GM12865 (cell line): ENCODE results near the gene POLR2E.
A peak's percentile ranks its signal among the peaks of the same experiment; 100 is the strongest.

ENCODE experiments used
- DNase-seq: peaks from one replicate; pipeline ENCODE4 v3.0.0; 2010; ENCODE audit warnings: low read depth
- H3K4me3 ChIP-seq: 2 replicates; pipeline ENCODE4 v1.5.1; 2011; ENCODE audit warnings: mild to moderate bottlenecking, low read depth, low read length, control low read depth
- TF ChIP-seq, protein P1 (sequence below): IDR thresholded peaks from 2 replicates; pipeline ENCODE4 v1.5.1; 2011; ENCODE audit warnings: low read length, control low read depth, low read depth, inconsistent platforms; ENCODE audit not compliant: insufficient read depth; ENCODE audit errors: missing control alignments

POLR2E gene

DNA sequence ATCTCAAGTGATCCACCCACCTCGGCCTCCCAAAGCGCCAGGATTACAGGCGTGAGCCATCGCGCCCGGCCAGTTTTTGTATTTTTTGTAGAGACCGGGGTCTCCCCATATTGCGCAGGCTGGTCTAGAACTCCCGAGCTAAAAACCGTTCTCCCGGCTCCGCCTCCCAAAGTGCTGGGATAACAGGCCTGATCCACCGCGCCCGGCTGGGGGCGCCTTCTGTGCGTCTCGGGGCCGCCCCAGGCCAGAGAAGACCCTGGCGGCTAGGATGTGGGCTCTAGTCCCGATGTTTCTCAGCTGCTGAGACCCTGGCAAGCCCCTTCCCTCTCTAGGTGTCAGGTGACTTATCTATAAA is 24.6 kb downstream of the POLR2E start:
- TF ChIP-seq, protein P1, sequence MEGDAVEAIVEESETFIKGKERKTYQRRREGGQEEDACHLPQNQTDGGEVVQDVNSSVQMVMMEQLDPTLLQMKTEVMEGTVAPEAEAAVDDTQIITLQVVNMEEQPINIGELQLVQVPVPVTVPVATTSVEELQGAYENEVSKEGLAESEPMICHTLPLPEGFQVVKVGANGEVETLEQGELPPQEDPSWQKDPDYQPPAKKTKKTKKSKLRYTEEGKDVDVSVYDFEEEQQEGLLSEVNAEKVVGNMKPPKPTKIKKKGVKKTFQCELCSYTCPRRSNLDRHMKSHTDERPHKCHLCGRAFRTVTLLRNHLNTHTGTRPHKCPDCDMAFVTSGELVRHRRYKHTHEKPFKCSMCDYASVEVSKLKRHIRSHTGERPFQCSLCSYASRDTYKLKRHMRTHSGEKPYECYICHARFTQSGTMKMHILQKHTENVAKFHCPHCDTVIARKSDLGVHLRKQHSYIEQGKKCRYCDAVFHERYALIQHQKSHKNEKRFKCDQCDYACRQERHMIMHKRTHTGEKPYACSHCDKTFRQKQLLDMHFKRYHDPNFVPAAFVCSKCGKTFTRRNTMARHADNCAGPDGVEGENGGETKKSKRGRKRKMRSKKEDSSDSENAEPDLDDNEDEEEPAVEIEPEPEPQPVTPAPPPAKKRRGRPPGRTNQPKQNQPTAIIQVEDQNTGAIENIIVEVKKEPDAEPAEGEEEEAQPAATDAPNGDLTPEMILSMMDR = no peak
- DNase-seq = no peak
- H3K4me3 ChIP-seq = no peak overlapping the region

DNA sequence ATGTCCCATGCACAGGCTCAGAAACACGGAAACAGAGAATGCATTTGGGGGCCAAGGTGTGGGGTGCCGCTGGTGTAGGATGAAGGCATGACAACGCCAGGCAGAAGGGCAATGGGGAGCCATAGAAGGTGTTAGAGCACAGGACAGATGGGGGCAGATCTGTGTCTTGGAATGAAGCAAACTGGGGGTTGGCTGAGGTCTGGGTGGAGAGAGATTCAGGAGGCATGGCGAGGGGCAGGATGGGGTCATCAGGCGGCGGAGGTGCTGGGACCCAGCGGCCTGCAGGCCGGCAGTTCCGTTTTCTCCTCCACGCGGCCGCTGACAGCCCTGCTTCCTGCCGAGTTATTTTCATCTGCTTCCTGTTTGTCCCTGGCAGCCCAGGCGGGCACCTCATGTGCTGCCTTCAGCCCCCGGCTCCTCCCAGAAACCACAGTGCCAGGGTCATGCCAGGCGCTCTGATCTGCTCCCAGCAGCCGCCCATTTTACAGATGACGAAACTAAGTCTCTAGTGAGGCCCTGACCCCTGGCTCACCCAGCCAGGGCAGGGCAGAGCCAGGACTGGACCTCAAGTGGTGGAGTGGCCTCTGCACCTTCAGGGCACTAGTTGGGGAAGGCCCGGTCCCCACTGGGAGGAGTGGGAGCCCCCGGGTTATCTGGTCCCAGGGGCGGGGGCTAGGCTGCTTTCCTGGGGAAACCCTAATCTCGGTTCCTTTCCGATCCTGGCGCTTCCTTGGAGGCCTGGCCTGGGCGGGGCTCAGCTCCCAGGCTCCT is 26.0 kb downstream of the POLR2E start:
- peak; percentile 83 for DNase-seq
- TF ChIP-seq, protein P1 = no peak
- H3K4me3 ChIP-seq = peak overlapping the region; percentile 61

DNA sequence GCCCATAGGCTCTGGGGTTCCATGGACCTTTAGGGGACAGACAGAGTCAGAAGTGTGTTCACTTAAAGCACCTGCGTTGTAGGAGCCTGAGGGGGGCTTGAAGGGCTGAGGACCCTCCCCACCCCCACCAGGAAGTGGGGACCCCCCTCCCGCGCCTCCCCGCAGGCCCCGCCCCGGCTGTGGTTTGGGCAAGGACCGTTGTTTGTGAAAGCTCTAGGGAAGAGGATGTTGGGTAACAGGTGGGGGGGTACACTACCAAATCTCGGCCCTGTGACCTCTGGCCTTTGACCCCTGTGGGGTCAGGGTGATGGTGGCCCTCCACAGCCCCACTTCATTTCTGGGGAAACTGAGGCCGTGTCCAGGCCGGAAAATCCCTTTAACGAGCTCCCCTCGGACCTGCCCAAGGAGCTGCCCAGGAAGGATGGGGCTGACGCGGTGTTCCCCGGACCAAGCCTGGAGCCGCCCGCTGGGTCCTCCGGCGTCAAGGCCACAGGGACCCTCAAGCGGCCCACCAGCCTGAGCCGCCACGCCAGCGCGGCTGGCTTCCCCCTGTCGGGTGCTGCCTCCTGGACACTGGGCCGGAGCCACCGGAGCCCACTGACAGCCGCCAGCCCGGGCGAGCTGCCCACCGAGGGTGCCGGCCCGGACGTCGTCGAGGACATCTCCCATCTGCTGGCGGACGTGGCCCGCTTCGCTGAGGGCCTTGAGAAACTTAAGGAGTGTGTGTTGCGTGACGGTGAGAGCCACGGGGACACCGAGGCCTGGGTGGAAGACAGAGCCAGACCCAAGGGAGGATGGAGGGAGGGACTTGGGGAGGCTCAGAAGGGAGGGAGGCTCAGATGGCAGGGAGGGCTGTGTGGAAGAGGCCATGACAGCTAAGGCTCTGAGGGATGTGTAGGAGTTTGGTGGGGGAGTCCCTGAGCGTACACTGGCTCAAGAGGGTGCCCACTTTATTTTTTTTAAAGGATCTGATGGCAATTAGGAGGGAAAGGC is 26.9 kb downstream of the POLR2E start:
- peak overlapping the region; percentile 61 for H3K4me3 ChIP-seq
- TF ChIP-seq, protein P1 = no peak
- peak; percentile 75 for DNase-seq

DNA sequence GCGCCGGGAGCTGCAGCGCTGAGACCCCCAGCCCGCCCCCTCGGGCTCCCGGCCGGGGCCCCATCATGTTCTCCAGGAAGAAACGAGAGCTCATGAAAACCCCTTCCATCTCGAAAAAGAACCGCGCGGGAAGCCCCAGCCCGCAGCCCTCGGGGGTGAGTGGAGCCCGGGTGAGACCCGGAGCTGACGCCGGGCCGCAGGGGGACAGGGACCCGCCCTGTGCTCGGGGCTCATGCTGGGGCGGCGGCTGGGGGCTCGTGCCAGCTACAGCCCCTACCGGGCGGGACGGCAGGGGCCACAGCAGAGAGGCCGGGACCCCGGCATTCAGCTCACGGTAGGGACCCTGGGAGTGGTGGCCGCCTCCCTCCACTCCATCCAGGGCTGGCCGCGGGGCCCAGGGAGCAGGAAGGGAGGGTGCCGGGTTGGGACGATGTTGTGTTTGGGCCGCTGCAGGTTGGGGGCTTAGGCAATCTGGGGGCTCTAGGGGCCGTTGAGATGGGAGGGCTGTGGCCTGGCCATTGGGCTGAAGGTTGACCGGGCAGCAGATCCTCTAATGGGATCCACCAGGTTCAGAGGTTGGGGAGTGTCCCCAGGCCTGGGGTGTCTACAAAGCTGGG is 27.7 kb downstream of the POLR2E start:
- TF ChIP-seq, protein P1 = no peak
- peak; percentile 42 for DNase-seq
- peak overlapping the region; percentile 61 for H3K4me3 ChIP-seq

GRCh38 chr19:1066748-1067340 is 28.3 kb downstream of the POLR2E start, which contains the start of gene ARHGAP45:
Gene ARHGAP45, plus strand, starts transcription at chr19:1067167. Its CDS starts 239 bp downstream, at chr19:1067406.
- H3K4me3 ChIP-seq = peak within 1 kb of the TSS; percentile 61
- peak; percentile 88 for DNase-seq
- TF ChIP-seq, protein P1 = no peak

DNA sequence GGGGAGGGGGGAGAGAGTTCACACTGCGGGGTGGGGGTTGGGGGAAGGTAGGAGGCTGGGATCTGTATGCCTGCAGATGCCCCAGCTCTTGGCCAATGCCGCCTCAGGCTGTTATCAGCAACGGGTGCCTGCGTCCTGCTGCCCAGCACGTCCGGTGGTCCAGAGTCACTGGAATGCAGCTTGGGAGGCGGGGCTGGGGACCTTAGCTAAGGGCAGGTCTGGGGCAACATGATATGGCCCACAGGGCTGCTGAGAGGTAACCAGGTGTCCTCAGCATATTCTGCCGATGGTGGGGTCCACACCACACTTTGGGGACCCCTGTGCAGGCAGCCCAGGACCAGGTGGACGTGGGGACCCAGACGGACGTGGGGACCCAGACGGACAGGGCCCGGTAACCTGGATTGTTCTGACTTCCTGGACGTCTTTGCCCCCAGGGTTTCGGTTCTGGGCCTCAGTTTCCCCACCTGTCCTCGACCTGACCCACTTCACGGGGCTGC is 28.9 kb downstream of the POLR2E start:
- peak overlapping the region; percentile 61 for H3K4me3 ChIP-seq
- TF ChIP-seq, protein P1 = no peak
- no peak for DNase-seq
